ENCODE data around the gene SLC4A7.
"Not testable (repeated sequence)": the region's sequence is repeated elsewhere in the genome, so short reads cannot be mapped to it uniquely, and the experiment has no call there.

The SLC4A7 gene

DNA sequence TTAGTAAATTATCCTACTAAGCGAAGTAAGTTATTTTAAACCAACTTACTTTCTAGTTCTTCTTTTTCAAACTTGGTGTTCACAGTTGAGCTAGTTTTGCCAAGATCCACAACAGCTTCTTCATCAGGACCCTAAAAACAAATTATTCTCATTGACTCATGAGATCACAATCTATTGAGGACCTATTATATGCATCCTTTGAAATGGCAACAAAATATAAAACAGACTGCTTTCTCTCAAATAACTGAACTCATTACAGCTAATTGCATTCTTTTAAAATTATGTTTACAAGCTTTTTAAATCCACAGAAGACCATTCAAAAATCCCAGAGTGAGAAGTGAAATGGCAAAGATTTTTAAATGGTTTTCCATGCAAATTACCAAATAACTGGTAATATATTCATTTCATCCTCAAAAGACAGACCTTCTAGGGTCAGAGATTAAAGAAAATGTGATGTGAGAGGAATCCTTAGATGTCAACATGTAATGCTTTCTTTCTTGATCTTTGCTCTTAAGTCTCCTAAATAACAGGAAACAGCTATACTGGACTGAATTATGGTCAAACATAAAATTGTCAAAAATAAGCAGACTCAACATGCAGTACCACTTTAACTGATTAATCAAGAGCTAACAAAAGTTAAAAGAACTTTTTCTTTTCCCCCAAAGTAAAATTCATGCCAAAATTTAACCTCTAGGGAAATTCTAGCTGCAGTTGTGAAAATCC, 31.7 kb downstream of the SLC4A7 start:
- Histone ChIP-seq H3K4me1 (ENCODE audit: control insufficient read depth, insufficient read depth, low read length) (peaks cover 9% of the 10 kb centered on the region), H3K27ac (ENCODE audit: low read depth, low read length) (no peak overlapping the region), H3K4me3 (ENCODE audit: low read length) (no peak overlapping the region), H3K9ac (ENCODE audit: low read length) (no peak overlapping the region), H3K36me3 (ENCODE audit: control insufficient read depth, insufficient read depth, low read length) (no peaks in the 10 kb centered on the region), H3K27me3 (ENCODE audit: control insufficient read depth, insufficient read depth, low read length) (no peaks in the 10 kb centered on the region)

GRCh38 chr3:27451842-27452241, 32.3 kb downstream of the SLC4A7 start:
- no peaks in the 10 kb centered on the region for H3K36me3 ChIP-seq (ENCODE audit: control insufficient read depth, insufficient read depth, low read length)
- peaks cover 9% of the 10 kb centered on the region for H3K4me1 ChIP-seq (ENCODE audit: control insufficient read depth, insufficient read depth, low read length)
- H3K27me3 ChIP-seq (ENCODE audit: control insufficient read depth, insufficient read depth, low read length), result no peaks in the 10 kb centered on the region
- no peak overlapping the region for H3K9ac ChIP-seq (ENCODE audit: low read length)
- H3K4me3 ChIP-seq (ENCODE audit: low read length), result no peak overlapping the region
- no peak overlapping the region for H3K27ac ChIP-seq (ENCODE audit: low read depth, low read length)

- H3K4me1 ChIP-seq (ENCODE audit: control insufficient read depth, insufficient read depth, low read length), result peaks cover 4% of the 10 kb centered on the region
- H3K9ac ChIP-seq (ENCODE audit: low read length), result no peak overlapping the region
- H3K27ac ChIP-seq (ENCODE audit: low read depth, low read length), result no peak overlapping the region
- no peaks in the 10 kb centered on the region for H3K36me3 ChIP-seq (ENCODE audit: control insufficient read depth, insufficient read depth, low read length)
- no peaks in the 10 kb centered on the region for H3K27me3 ChIP-seq (ENCODE audit: control insufficient read depth, insufficient read depth, low read length)
- H3K4me3 ChIP-seq (ENCODE audit: low read length), result no peak overlapping the region
Measured at GRCh38 chr3:27451251-27451650, 32.9 kb downstream of the SLC4A7 start.

DNA sequence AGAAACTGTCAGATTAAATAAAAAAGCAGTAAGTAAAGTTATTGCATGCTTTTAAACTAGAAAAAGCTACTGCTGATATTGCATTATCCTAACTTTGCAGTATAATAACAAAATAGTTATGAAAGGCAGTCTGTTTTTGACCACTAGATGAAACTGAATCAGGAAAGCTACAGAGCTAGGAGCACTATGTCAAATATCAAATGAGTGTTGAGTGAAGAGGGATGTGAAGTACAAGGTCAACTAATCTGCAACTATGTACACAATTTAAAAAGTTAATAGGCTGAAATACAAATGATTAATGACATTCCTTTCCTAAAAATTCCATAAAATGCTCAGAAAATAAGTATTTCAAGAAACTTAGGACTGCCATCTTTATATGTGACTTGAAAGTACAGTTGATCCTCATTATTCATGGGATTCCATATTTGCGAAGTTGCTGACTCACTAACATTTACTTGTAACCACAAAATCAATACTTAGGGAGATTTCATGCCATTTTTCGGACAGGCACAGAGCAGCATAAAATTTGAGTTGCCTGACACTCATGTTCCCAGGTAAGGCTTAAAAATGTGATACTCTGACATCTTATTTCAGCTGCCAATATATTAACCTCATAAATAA, 34.5 kb downstream of the SLC4A7 start:
- H3K4me3 ChIP-seq (ENCODE audit: low read length), result no peak overlapping the region
- no peak overlapping the region for H3K9ac ChIP-seq (ENCODE audit: low read length)

GRCh38 chr3:27442995-27443394, 41.2 kb downstream of the SLC4A7 start:
- not testable (repeated sequence) for H3K9ac ChIP-seq (ENCODE audit: low read length); H3K4me3 ChIP-seq (ENCODE audit: low read length); H3K27me3 ChIP-seq (ENCODE audit: control insufficient read depth, insufficient read depth, low read length); H3K27ac ChIP-seq (ENCODE audit: low read depth, low read length); H3K36me3 ChIP-seq (ENCODE audit: control insufficient read depth, insufficient read depth, low read length); H3K4me1 ChIP-seq (ENCODE audit: control insufficient read depth, insufficient read depth, low read length)

More for the DNA sequence above, 34.5 kb downstream of the SLC4A7 start:
- Histone ChIP-seq H3K36me3 (ENCODE audit: control insufficient read depth, insufficient read depth, low read length) (no peaks in the 10 kb centered on the region), H3K4me1 (ENCODE audit: control insufficient read depth, insufficient read depth, low read length) (peaks cover 4% of the 10 kb centered on the region), H3K27ac (ENCODE audit: low read depth, low read length) (no peak overlapping the region), H3K27me3 (ENCODE audit: control insufficient read depth, insufficient read depth, low read length) (no peaks in the 10 kb centered on the region)

GRCh38 chr3:27438352-27438751, 45.8 kb downstream of the SLC4A7 start:
- H3K4me3 ChIP-seq (ENCODE audit: low read length); H3K36me3 ChIP-seq (ENCODE audit: control insufficient read depth, insufficient read depth, low read length); H3K4me1 ChIP-seq (ENCODE audit: control insufficient read depth, insufficient read depth, low read length); H3K27me3 ChIP-seq (ENCODE audit: control insufficient read depth, insufficient read depth, low read length); H3K27ac ChIP-seq (ENCODE audit: low read depth, low read length); H3K9ac ChIP-seq (ENCODE audit: low read length): not testable (repeated sequence)

DNA sequence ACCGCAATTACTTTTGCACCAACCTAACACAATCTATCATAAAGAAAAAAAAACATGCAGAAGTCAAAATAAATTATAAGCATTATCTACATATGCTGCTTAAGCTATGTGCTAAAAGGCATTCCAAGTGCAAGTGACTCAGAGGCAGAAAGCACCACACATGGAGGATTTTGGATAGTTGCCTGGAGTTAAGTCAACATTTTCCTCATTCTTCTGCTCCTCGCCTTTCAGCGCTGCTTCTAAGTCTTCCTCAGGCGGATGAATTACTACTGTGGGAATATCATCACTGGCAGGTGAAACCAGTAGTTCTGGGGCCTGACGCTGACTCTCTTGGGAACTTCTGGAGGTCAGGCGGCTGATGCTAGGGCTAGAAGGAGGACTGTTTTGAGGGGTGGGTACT, 53.1 kb downstream of the SLC4A7 start:
- no peak overlapping the region for H3K27ac ChIP-seq (ENCODE audit: low read depth, low read length)

GRCh38 chr3:27429909-27430308, 54.3 kb downstream of the SLC4A7 start:
- H3K4me3 ChIP-seq (ENCODE audit: low read length), result no peak overlapping the region
- H3K27ac ChIP-seq (ENCODE audit: low read depth, low read length), result no peak overlapping the region
- H3K36me3 ChIP-seq (ENCODE audit: control insufficient read depth, insufficient read depth, low read length), result no peaks in the 10 kb centered on the region
- H3K9ac ChIP-seq (ENCODE audit: low read length), result no peak overlapping the region
- no peaks in the 10 kb centered on the region for H3K4me1 ChIP-seq (ENCODE audit: control insufficient read depth, insufficient read depth, low read length)
- H3K27me3 ChIP-seq (ENCODE audit: control insufficient read depth, insufficient read depth, low read length), result no peaks in the 10 kb centered on the region

More for the DNA sequence above, 53.1 kb downstream of the SLC4A7 start:
- Histone ChIP-seq H3K36me3 (ENCODE audit: control insufficient read depth, insufficient read depth, low read length) (peaks cover 3% of the 10 kb centered on the region), H3K9ac (ENCODE audit: low read length) (no peak overlapping the region), H3K27me3 (ENCODE audit: control insufficient read depth, insufficient read depth, low read length) (no peaks in the 10 kb centered on the region), H3K4me3 (ENCODE audit: low read length) (no peak overlapping the region), H3K4me1 (ENCODE audit: control insufficient read depth, insufficient read depth, low read length) (no peaks in the 10 kb centered on the region)

- Histone ChIP-seq H3K4me3 (ENCODE audit: low read length) (no peak overlapping the region), H3K36me3 (ENCODE audit: control insufficient read depth, insufficient read depth, low read length) (no peaks in the 10 kb centered on the region), H3K27ac (ENCODE audit: low read depth, low read length) (no peak overlapping the region), H3K4me1 (ENCODE audit: control insufficient read depth, insufficient read depth, low read length) (no peaks in the 10 kb centered on the region), H3K9ac (ENCODE audit: low read length) (no peak overlapping the region), H3K27me3 (ENCODE audit: control insufficient read depth, insufficient read depth, low read length) (no peaks in the 10 kb centered on the region)
Measured at GRCh38 chr3:27428446-27428845, 55.7 kb downstream of the SLC4A7 start.

- no peaks in the 10 kb centered on the region for H3K4me1 ChIP-seq (ENCODE audit: control insufficient read depth, insufficient read depth, low read length)
- H3K4me3 ChIP-seq (ENCODE audit: low read length), result no peak overlapping the region
- no peak overlapping the region for H3K9ac ChIP-seq (ENCODE audit: low read length)
- H3K36me3 ChIP-seq (ENCODE audit: control insufficient read depth, insufficient read depth, low read length), result no peaks in the 10 kb centered on the region
- H3K27ac ChIP-seq (ENCODE audit: low read depth, low read length), result no peak overlapping the region
- H3K27me3 ChIP-seq (ENCODE audit: control insufficient read depth, insufficient read depth, low read length), result no peaks in the 10 kb centered on the region
Measured at GRCh38 chr3:27426926-27427325, 57.3 kb downstream of the SLC4A7 start.

- no peaks in the 10 kb centered on the region for H3K4me1 ChIP-seq (ENCODE audit: control insufficient read depth, insufficient read depth, low read length)
- H3K9ac ChIP-seq (ENCODE audit: low read length), result no peak overlapping the region
- H3K27ac ChIP-seq (ENCODE audit: low read depth, low read length), result no peak overlapping the region
- H3K4me3 ChIP-seq (ENCODE audit: low read length), result no peak overlapping the region
- H3K36me3 ChIP-seq (ENCODE audit: control insufficient read depth, insufficient read depth, low read length), result no peaks in the 10 kb centered on the region
- H3K27me3 ChIP-seq (ENCODE audit: control insufficient read depth, insufficient read depth, low read length), result no peaks in the 10 kb centered on the region
Measured at GRCh38 chr3:27425896-27426565, 58.2 kb downstream of the SLC4A7 start.

GRCh38 chr3:27424812-27425521, 59.2 kb downstream of the SLC4A7 start:
- H3K9ac ChIP-seq (ENCODE audit: low read length); H3K4me1 ChIP-seq (ENCODE audit: control insufficient read depth, insufficient read depth, low read length); H3K27ac ChIP-seq (ENCODE audit: low read depth, low read length); H3K27me3 ChIP-seq (ENCODE audit: control insufficient read depth, insufficient read depth, low read length); H3K4me3 ChIP-seq (ENCODE audit: low read length); H3K36me3 ChIP-seq (ENCODE audit: control insufficient read depth, insufficient read depth, low read length): not testable (repeated sequence)
